ENCODE measurements around the gene NMRAL1.

Gene NMRAL1

GRCh38 chr16:4443271-4443670 is 31.2 kb downstream of the NMRAL1 start:
- Histone ChIP-seq H3K9me3 (ENCODE audit: control insufficient read depth, low read length) (no peaks in the 10 kb centered on the region), H3K4me3 (ENCODE audit: extremely low read depth, insufficient read depth, low read length, poor library complexity, severe bottlenecking) (no peak overlapping the region), H3K27ac (ENCODE audit: low read depth, low read length, severe bottlenecking) (no peak overlapping the region), H3K4me1 (ENCODE audit: control insufficient read depth, insufficient read depth, low read length, poor library complexity, severe bottlenecking) (no peaks in the 10 kb centered on the region), H3K36me3 (ENCODE audit: control insufficient read depth, insufficient read depth, low read length) (peaks cover 95% of the 10 kb centered on the region)
- WGBS, 2 experiments (ENCODE audit: insufficient coverage in 2 of 2): 67 to 76% methylated on average over 5 of the region's 5 CpGs

- Histone ChIP-seq H3K4me1 (ENCODE audit: control insufficient read depth, insufficient read depth, low read length, poor library complexity, severe bottlenecking) (no peaks in the 10 kb centered on the region), H3K9me3 (ENCODE audit: control insufficient read depth, low read length) (no peaks in the 10 kb centered on the region), H3K36me3 (ENCODE audit: control insufficient read depth, insufficient read depth, low read length) (peaks cover 95% of the 10 kb centered on the region), H3K27ac (ENCODE audit: low read depth, low read length, severe bottlenecking) (no peak overlapping the region), H3K4me3 (ENCODE audit: extremely low read depth, insufficient read depth, low read length, poor library complexity, severe bottlenecking) (no peak overlapping the region)
- WGBS, 2 experiments (ENCODE audit: insufficient coverage in 2 of 2): 92 to 96% methylated on average over 6 to 8 of the region's 11 CpGs
Observed at GRCh38 chr16:4442371-4442770, 32.1 kb downstream of the NMRAL1 start.

- no peaks in the 10 kb centered on the region for H3K4me1 ChIP-seq (ENCODE audit: control insufficient read depth, insufficient read depth, low read length, poor library complexity, severe bottlenecking)
- WGBS, 2 experiments (ENCODE audit: insufficient coverage in 2 of 2): 88 to 94% methylated on average over 1 to 3 of the region's 3 CpGs
- no peak overlapping the region for H3K4me3 ChIP-seq (ENCODE audit: extremely low read depth, insufficient read depth, low read length, poor library complexity, severe bottlenecking)
- peaks cover 79% of the 10 kb centered on the region for H3K36me3 ChIP-seq (ENCODE audit: control insufficient read depth, insufficient read depth, low read length)
- no peaks in the 10 kb centered on the region for H3K9me3 ChIP-seq (ENCODE audit: control insufficient read depth, low read length)
- H3K27ac ChIP-seq (ENCODE audit: low read depth, low read length, severe bottlenecking): no peak overlapping the region
Observed at GRCh38 chr16:4437366-4437765, 37.1 kb downstream of the NMRAL1 start.

- Histone ChIP-seq H3K27ac (ENCODE audit: low read depth, low read length, severe bottlenecking) (no peak overlapping the region), H3K36me3 (ENCODE audit: control insufficient read depth, insufficient read depth, low read length) (peaks cover 74% of the 10 kb centered on the region), H3K9me3 (ENCODE audit: control insufficient read depth, low read length) (no peaks in the 10 kb centered on the region), H3K4me1 (ENCODE audit: control insufficient read depth, insufficient read depth, low read length, poor library complexity, severe bottlenecking) (no peaks in the 10 kb centered on the region), H3K4me3 (ENCODE audit: extremely low read depth, insufficient read depth, low read length, poor library complexity, severe bottlenecking) (no peak overlapping the region)
- WGBS, 2 experiments (ENCODE audit: insufficient coverage in 2 of 2): 77 to 81% methylated on average over 5 to 7 of the region's 8 CpGs
Observed at GRCh38 chr16:4435337-4436067, 38.9 kb downstream of the NMRAL1 start.

- 95 to 97% methylated on average over 8 to 10 of the region's 12 CpGs for WGBS, 2 experiments (ENCODE audit: insufficient coverage in 2 of 2)
- Histone ChIP-seq H3K36me3 (ENCODE audit: control insufficient read depth, insufficient read depth, low read length) (peaks cover 68% of the 10 kb centered on the region), H3K4me3 (ENCODE audit: extremely low read depth, insufficient read depth, low read length, poor library complexity, severe bottlenecking) (no peak overlapping the region), H3K9me3 (ENCODE audit: control insufficient read depth, low read length) (no peaks in the 10 kb centered on the region), H3K27ac (ENCODE audit: low read depth, low read length, severe bottlenecking) (no peak overlapping the region), H3K4me1 (ENCODE audit: control insufficient read depth, insufficient read depth, low read length, poor library complexity, severe bottlenecking) (no peaks in the 10 kb centered on the region)
Observed at GRCh38 chr16:4433914-4434787, 40.3 kb downstream of the NMRAL1 start.

GRCh38 chr16:4433228-4433627 is 41.2 kb downstream of the NMRAL1 start:
- no peaks in the 10 kb centered on the region for H3K4me1 ChIP-seq (ENCODE audit: control insufficient read depth, insufficient read depth, low read length, poor library complexity, severe bottlenecking)
- peaks cover 66% of the 10 kb centered on the region for H3K36me3 ChIP-seq (ENCODE audit: control insufficient read depth, insufficient read depth, low read length)
- no peak overlapping the region for H3K4me3 ChIP-seq (ENCODE audit: extremely low read depth, insufficient read depth, low read length, poor library complexity, severe bottlenecking)
- no peaks in the 10 kb centered on the region for H3K9me3 ChIP-seq (ENCODE audit: control insufficient read depth, low read length)
- H3K27ac ChIP-seq (ENCODE audit: low read depth, low read length, severe bottlenecking): no peak overlapping the region
- WGBS, 2 experiments (ENCODE audit: insufficient coverage in 2 of 2): 81 to 88% methylated on average over 3 of the region's 4 CpGs

GRCh38 chr16:4431023-4431422 is 43.4 kb downstream of the NMRAL1 start:
- no peaks in the 10 kb centered on the region for H3K9me3 ChIP-seq (ENCODE audit: control insufficient read depth, low read length)

GRCh38 chr16:4428500-4428899 is 45.9 kb downstream of the NMRAL1 start:
- peaks cover 14% of the 10 kb centered on the region for H3K4me1 ChIP-seq (ENCODE audit: control insufficient read depth, insufficient read depth, low read length, poor library complexity, severe bottlenecking)
- no peak overlapping the region for H3K4me3 ChIP-seq (ENCODE audit: extremely low read depth, insufficient read depth, low read length, poor library complexity, severe bottlenecking)
- H3K36me3 ChIP-seq (ENCODE audit: control insufficient read depth, insufficient read depth, low read length): peaks cover 34% of the 10 kb centered on the region
- no peak overlapping the region for H3K27ac ChIP-seq (ENCODE audit: low read depth, low read length, severe bottlenecking)
- WGBS, 2 experiments (ENCODE audit: insufficient coverage in 2 of 2): 97 to 100% methylated on average over 7 of the region's 7 CpGs
- no peaks in the 10 kb centered on the region for H3K9me3 ChIP-seq (ENCODE audit: control insufficient read depth, low read length)

More at GRCh38 chr16:4431023-4431422, 43.4 kb downstream of the NMRAL1 start:
- peaks cover 11% of the 10 kb centered on the region for H3K4me1 ChIP-seq (ENCODE audit: control insufficient read depth, insufficient read depth, low read length, poor library complexity, severe bottlenecking)
- H3K4me3 ChIP-seq (ENCODE audit: extremely low read depth, insufficient read depth, low read length, poor library complexity, severe bottlenecking): no peak overlapping the region
- 91 to 92% methylated on average over 8 to 9 of the region's 9 CpGs for WGBS, 2 experiments (ENCODE audit: insufficient coverage in 2 of 2)
- H3K36me3 ChIP-seq (ENCODE audit: control insufficient read depth, insufficient read depth, low read length): peaks cover 54% of the 10 kb centered on the region
- H3K27ac ChIP-seq (ENCODE audit: low read depth, low read length, severe bottlenecking): no peak overlapping the region

GRCh38 chr16:4426722-4427372 is 47.6 kb downstream of the NMRAL1 start:
- H3K9me3 ChIP-seq (ENCODE audit: control insufficient read depth, low read length): no peaks in the 10 kb centered on the region
- H3K36me3 ChIP-seq (ENCODE audit: control insufficient read depth, insufficient read depth, low read length): peaks cover 28% of the 10 kb centered on the region
- peaks cover 14% of the 10 kb centered on the region for H3K4me1 ChIP-seq (ENCODE audit: control insufficient read depth, insufficient read depth, low read length, poor library complexity, severe bottlenecking)
- H3K4me3 ChIP-seq (ENCODE audit: extremely low read depth, insufficient read depth, low read length, poor library complexity, severe bottlenecking): peak overlapping the region; percentile 97
- no peak overlapping the region for H3K27ac ChIP-seq (ENCODE audit: low read depth, low read length, severe bottlenecking)
- 89 to 91% methylated on average over 10 of the region's 12 CpGs for WGBS, 2 experiments (ENCODE audit: insufficient coverage in 2 of 2)

- WGBS, 2 experiments (ENCODE audit: insufficient coverage in 2 of 2): 1 to 4% methylated on average over 18 to 22 of the region's 31 CpGs
Observed at GRCh38 chr16:4426021-4426684, 48.3 kb downstream of the NMRAL1 start.

More at GRCh38 chr16:4426021-4426684, 48.3 kb downstream of the NMRAL1 start:
- Histone ChIP-seq H3K4me3 (ENCODE audit: extremely low read depth, insufficient read depth, low read length, poor library complexity, severe bottlenecking) (peak overlapping the region; percentile 97), H3K4me1 (ENCODE audit: control insufficient read depth, insufficient read depth, low read length, poor library complexity, severe bottlenecking) (peaks cover 14% of the 10 kb centered on the region), H3K36me3 (ENCODE audit: control insufficient read depth, insufficient read depth, low read length) (peaks cover 21% of the 10 kb centered on the region), H3K9me3 (ENCODE audit: control insufficient read depth, low read length) (no peaks in the 10 kb centered on the region), H3K27ac (ENCODE audit: low read depth, low read length, severe bottlenecking) (peak overlapping the region; percentile 89)

Data from mesodermal cell (in vitro differentiated cells).